HG02970 (cell line): ENCODE measurements around the gene TICAM2.

ENCODE experiments used
- ATAC-seq: cut with Tn5 transposase; IDR thresholded peaks from one replicate; pipeline ENCODE4 v1.9.1; 2021; ENCODE audit warnings: mild to moderate bottlenecking, moderate library complexity, moderate number of reproducible peaks; ENCODE audit not compliant: unreplicated experiment, low FRiP score

TICAM2 gene

DNA sequence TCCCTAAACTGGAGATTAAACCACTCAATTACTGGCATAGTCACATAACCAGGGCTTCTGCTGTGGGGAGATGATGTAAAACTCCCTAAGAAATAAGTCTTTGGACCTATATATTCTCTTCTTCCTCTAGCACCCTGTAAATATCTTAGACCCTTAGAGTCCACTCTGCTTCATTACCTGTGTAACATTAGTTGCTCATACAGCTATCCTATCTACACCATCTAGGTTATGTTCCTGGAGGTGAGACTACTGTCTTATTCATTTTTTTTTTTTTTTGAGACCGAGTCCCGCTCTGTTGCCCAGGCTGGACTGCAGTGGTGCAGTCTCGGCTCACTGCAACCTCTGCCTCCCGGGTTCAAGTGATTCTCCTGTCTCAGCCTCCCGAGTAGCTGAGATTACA lies 9.6 kb upstream of the TICAM2 start:
- no peak for ATAC-seq

DNA sequence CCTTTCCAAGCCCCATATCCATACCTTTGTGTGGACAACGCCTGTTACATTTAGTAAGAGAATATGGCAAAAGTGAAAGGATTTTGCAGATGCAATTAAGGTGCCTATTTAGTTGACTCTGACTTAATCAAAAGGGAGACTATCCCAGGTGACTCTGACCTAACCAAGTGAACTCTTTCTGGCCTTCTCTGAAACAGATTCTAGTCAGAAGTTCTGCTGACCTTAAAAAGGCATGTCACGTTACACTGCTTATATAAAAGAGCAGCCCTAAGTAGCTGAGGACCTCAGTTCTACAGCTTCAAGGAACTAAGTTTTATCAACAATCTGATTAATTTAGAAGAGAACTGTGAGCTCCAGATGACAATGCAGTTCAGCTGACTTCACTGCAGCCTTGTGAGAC lies 5.7 kb upstream of the TICAM2 start:
- ATAC-seq, result no peak

- ATAC-seq, result no peak
Measured at GRCh38 chr5:115605436-115605835, 3.2 kb upstream of the TICAM2 start.

GRCh38 chr5:115602591-115603125 lies 379 bp upstream of the TICAM2 start:
- ATAC-seq, result no peak

- ATAC-seq, result no peak
Measured at GRCh38 chr5:115600766-115601165, 1.5 kb downstream of the TICAM2 start.

DNA sequence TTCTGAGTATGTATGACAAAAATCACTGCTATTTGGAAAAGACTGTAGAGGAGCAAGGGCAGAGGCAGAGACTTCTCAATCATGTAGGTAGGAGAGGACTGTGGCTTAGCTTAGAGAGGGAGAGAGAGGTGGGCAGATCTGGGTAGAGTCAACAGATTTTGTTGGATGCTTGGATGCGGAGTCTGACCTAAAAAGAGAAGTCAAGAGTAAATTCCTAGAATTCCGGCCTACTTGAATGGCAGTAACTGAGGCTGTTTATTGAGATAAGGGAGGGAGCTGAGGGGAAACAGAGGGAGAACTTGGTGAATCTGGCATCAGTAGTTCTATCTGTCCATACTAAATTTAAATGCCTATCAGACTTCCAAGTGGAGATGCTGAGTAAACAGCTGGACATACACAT lies 2.4 kb downstream of the TICAM2 start:
- no peak for ATAC-seq

- ATAC-seq, result no peak
Measured at GRCh38 chr5:115599502-115599901, 2.8 kb downstream of the TICAM2 start.

- ATAC-seq, result no peak
Measured at GRCh38 chr5:115594128-115595047, 7.9 kb downstream of the TICAM2 start.

GRCh38 chr5:115589043-115589442 lies 13.2 kb downstream of the TICAM2 start:
- ATAC-seq, result no peak

- no peak for ATAC-seq
Measured at GRCh38 chr5:115588640-115589039, 13.6 kb downstream of the TICAM2 start.

GRCh38 chr5:115586525-115587146 lies 15.6 kb downstream of the TICAM2 start:
- ATAC-seq, result no peak

DNA sequence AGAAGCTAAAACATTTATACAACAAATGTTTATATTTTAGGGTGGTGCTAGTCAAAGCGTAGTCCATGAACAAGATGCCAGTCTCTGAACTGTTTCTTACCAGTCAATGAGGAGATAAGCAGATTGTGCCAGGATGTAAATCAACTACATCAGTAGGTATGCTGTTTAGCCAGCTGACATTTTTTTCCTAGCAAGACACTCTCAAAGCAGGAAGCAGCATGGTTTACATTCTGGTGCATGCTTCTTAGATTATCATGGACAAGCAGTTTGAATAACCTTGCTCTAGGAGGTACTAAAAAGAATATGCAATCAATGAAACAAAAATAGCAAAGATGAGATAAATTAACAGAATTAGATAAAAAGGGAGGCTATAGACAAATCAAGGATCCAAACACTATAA lies 17.0 kb downstream of the TICAM2 start:
- ATAC-seq, result no peak

GRCh38 chr5:115584501-115584900 lies 17.8 kb downstream of the TICAM2 start:
- ATAC-seq, result no peak

- ATAC-seq, result no peak
Measured at GRCh38 chr5:115583474-115583873, 18.8 kb downstream of the TICAM2 start.

DNA sequence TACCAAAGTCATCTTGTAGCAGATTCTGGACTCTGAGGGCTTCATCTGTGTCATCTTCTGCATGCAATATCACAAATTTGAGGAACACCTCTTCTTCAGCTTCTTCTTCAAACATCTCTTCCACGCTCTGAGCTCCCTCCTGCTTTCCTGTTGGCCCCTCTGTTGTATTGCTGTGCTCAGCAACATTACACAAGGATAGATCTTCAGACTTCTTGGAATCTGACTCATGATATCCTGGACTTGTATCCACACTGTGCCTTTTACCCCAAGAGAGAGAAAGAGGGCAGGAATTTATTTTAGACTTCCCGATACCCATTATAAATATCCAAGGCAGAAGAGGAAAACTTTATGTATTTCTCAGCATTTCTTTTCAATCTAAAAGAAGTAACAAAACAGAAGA lies 21.3 kb downstream of the TICAM2 start:
- ATAC-seq, result no peak

DNA sequence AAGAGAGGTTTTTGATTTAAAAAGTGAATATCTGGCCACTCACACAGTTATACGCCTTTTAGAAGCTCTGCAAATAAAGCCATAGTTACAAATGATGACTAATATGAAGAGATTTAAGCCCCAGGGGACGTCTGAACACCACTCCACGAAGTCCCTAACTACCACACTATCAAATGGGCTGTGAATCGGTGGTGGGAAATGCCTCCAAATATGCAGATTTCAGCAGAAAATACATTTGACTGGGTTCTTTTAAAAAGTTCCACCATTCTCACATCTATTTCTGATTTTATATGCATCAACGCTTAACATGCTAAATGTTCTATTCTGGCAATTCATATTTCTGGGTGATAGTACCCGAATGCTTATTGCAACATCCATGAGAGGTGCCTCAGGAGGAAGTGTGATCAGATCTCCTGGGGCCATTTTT lies 22.5 kb downstream of the TICAM2 start:
- ATAC-seq, result peak; percentile 46

- ATAC-seq, result no peak
Measured at GRCh38 chr5:115579216-115579615, 23.1 kb downstream of the TICAM2 start.

- ATAC-seq, result peak; percentile 39
Measured at GRCh38 chr5:115578657-115579056, 23.6 kb downstream of the TICAM2 start.

DNA sequence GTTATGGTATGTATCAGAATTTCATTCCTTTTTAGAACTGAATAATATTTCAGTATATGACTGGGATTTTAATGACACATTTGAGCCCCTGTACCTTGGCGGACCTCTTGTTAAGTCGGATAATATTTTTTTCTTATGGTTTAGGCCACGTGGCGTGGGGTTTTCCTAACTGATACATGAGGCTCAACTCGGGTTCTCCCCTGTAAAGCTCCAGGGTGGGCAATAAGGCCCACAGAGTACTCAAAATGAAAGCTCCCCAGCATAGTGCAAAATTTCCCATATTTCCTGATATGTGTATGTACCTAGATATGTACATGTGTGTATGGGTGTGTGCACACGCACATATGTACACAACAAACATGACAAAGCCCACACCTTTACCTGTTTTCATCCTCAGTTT lies 24.5 kb downstream of the TICAM2 start:
- ATAC-seq, result no peak

- no peak for ATAC-seq
Measured at GRCh38 chr5:115577329-115577728, 24.9 kb downstream of the TICAM2 start.

DNA sequence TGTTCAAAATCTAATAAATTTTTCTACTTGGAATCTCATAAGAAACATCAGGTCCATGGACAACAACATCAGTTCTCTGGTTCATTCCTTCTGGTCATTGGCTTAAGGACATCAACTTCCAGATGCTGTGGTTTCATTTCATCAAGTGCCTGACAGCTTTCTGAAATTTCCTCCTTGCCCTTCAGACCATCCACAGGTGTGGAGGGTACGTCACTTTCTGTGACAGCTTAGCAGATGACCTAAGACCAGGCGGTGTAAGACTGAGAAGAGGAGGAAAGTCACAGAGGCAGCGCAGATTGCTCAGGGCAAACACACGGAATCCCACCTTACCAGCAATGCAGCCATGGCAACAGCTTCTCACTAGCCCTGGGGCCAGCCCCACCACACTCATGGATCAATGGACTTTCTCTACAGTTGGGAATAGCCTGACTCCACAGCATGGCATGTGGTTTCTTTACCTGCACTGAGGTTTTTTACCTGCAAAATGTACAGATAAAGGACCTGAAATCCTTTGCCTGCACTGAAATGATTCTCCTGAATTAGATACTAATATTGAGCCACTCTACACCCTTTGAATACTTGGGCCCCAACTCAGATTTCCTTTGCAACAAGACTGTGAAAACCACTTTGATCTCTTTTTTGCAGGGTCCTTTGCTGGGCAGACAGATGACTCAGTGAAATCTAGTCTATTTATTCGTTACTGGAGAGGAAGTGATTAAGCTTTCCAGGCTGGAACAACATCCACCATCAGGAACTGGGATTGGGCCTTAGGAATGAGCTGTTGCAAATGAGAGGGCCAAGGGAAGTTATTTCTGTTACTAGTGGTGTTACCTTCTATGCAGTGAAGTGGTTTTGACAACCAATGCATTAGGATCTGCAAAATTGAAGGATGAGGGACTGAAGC lies 26.9 kb downstream of the TICAM2 start:
- ATAC-seq, result no peak
